Body of pancreas (tissue), 4 donors: ENCODE measurements around the gene PARP8. TPM values are rescaled to one million over a fixed set of nuclear protein-coding genes. Genes with fewer than 3 reads are reported as not detected.

Source experiments
- ATAC-seq: fragments of 150-250 bp; one replicate; pipeline ENCODE4 v1.9.1; 2016
- DNase-seq, 4 donors: peaks; one replicate each; pipeline ENCODE4 v3.0.0-alpha.2; 2019
- H3K27ac ChIP-seq, 4 donors: fragments of 200-600 bp; sonication (generic); 1 replicate in 3 of 4; 2 replicates in 1 of 4; pipeline versions ENCODE4 v1.5.1 to v1.6.1; 2016 to 2019; ENCODE audit warnings: mild to moderate bottlenecking in 1 of 4, mixed read lengths in 1 of 4, moderate library complexity in 1 of 4
- H3K27me3 ChIP-seq, 2 donors: fragments of 200-600 bp; sonication (generic); one replicate each; pipeline ENCODE4 v1.6.0; 2016; ENCODE audit warnings: mild to moderate bottlenecking in 1 of 2
- H3K36me3 ChIP-seq, 2 donors: fragments of 200-600 bp; sonication (generic); replicated peaks in 1 of 2; 2 replicates each; pipeline ENCODE4 v1.5.1; 2016; ENCODE audit warnings: low read depth in 2 of 2; ENCODE audit not compliant: insufficient read depth in 1 of 2
- H3K4me1 ChIP-seq: fragments of 200-600 bp; sonication (generic); one replicate; pipeline ENCODE4 v1.6.0; 2016
- H3K4me3 ChIP-seq, 2 donors: fragments of 200-600 bp; sonication (generic); 1 replicate in 1 of 2; 2 replicates in 1 of 2; pipeline ENCODE4 v1.5.1; 2016 to 2019
- H3K9me3 ChIP-seq, 3 donors: fragments of 200-600 bp; sonication (generic); 1 replicate in 2 of 3; 2 replicates in 1 of 3; pipeline ENCODE4 v1.5.1; 2016
- POLR2A ChIP-seq, 3 donors: fragments of 450-650 bp; IDR thresholded peaks; one replicate each; pipeline ENCODE4 v1.6.1; 2016; ENCODE audit warnings: antibody characterized with exemption in 3 of 3, mild to moderate bottlenecking in 2 of 3
- WGBS, 2 donors: methylation state at CpG; one replicate each; pipeline ENCODE4 v1.1.5; 2017; 5-methylcytosine and 5-hydroxymethylcytosine counted together
- intact Hi-C: fragments of 100-400 bp; cut with DNase I; formaldehyde crosslinking; loops from one replicate; pipeline ENCODE4 v1.15.1; 2023
- total RNA-seq, 2 donors: library from RNA; depleted of rRNA; stranded (reverse); fragments of >200 nt; gene quantifications; one replicate each; pipeline ENCODE4 v1.1.0, GENCODE V29; 2016
- TF ChIP-seq, protein P1 (sequence below), 7 experiments: fragments of 450-650 bp in 4 of 7; fragments of 200-600 bp in 3 of 7; sonication (generic) in 3 of 7; IDR thresholded peaks; one replicate each; pipeline ENCODE4 v1.5.1; 2016 to 2019; ENCODE audit warnings: antibody characterized with exemption in 7 of 7

Gene PARP8
- total RNA-seq, 2 donors from 2014 or later, result 13.5 to 17.9 TPM

DNA sequence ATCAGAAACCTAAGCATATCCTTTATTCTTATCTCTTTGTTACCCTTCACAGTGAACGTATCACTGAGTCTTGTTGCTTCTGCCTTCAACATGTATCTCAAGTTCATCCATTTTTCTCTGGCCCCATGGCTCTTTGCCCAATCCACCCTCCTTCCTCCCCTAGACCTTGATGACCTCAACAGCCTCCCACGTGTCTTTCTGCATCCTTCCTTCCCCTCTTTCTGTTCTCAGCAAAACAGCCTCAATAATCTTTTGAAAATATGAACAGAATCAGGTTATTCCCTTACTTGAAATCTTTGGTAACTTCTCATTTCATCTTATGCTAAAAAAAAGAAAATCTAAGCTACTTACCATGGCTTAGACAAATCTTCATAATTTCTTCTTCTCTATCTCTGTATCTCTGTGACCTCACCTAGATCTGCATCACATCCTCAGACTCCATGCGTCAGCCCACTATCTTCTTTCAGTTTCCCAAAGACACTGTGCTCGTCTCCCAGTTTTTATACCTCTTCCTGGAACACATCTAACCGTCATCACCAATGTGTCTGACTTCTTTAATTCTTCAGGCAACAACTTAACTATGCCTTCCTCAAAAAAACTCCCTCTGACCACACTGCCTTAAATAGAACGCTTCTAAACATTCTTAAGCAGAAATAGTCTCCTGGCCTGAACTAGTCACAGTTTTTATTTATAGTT, 208.0 kb downstream of the PARP8 start:
- TF ChIP-seq, protein P1, sequence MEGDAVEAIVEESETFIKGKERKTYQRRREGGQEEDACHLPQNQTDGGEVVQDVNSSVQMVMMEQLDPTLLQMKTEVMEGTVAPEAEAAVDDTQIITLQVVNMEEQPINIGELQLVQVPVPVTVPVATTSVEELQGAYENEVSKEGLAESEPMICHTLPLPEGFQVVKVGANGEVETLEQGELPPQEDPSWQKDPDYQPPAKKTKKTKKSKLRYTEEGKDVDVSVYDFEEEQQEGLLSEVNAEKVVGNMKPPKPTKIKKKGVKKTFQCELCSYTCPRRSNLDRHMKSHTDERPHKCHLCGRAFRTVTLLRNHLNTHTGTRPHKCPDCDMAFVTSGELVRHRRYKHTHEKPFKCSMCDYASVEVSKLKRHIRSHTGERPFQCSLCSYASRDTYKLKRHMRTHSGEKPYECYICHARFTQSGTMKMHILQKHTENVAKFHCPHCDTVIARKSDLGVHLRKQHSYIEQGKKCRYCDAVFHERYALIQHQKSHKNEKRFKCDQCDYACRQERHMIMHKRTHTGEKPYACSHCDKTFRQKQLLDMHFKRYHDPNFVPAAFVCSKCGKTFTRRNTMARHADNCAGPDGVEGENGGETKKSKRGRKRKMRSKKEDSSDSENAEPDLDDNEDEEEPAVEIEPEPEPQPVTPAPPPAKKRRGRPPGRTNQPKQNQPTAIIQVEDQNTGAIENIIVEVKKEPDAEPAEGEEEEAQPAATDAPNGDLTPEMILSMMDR (IDR thresholded peaks at IDR 0.05), result no peak
- TF ChIP-seq POLR2A (IDR thresholded peaks at IDR 0.05), result no peak
- DNase-seq (peak in 2 of 4 donors; percentile 4 to 15), ATAC-seq (no peak)
- Histone ChIP-seq H3K36me3 (no peaks in the 10 kb centered on the region), H3K27me3 (no peaks in the 10 kb centered on the region), H3K4me3 (no peak overlapping the region), H3K27ac (peak overlapping the region in 1 of 4 donors; percentile 1), H3K4me1 (no peaks in the 10 kb centered on the region), H3K9me3 (no peaks in the 10 kb centered on the region)
- intact Hi-C loops, result no loop called here
- WGBS, 2 donors, result 42 to 54% methylated on average over 6 of the region's 6 CpGs

DNA sequence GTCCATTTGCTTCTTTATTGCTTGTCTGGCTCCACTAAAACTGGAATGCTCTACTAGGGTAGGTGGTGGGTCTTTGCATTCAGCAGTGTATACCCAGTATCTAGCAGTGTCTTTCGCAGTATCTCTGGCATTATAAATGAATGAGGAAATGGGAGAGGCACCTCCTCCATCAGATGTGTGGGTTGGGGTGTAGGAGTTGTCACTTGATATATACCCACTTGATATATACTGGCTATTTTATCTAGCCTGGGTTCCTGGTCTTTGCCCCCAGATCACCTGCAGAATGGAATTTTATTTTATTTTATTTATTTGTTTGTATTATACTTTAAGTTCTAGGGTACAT, 208.5 kb downstream of the PARP8 start:
- Histone ChIP-seq H3K27me3 (no peaks in the 10 kb centered on the region), H3K4me3 (no peak overlapping the region), H3K9me3 (no peaks in the 10 kb centered on the region), H3K27ac (peak overlapping the region in 1 of 4 donors; percentile 1), H3K36me3 (no peaks in the 10 kb centered on the region), H3K4me1 (no peaks in the 10 kb centered on the region)
- WGBS, 2 donors, result 74 to 80% methylated on average over 1 of the region's 1 CpG
- no peak for ATAC-seq
- intact Hi-C loops, result no loop called here
- DNase-seq, result no peak
- TF ChIP-seq, protein P1 (IDR thresholded peaks at IDR 0.05), result no peak
- no peak for TF ChIP-seq POLR2A (IDR thresholded peaks at IDR 0.05)

DNA sequence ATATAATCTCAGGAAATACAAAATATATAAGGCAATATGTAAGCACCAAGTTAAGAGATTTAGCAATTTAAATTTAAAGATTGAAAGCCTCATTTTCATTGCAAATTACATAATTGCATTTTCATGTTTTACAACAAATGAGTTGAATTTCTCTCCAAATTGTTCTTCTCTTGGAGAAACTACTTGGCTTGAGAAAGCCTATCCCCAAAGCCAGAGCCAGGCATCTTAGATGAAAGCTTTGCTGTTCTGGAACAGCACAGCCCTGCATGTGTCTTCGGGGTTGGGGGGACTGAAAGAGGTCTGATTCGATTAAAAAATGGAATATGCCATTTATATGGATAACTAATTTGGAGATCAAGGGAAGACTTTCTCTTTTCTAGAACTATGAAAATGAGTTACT, 212.0 kb downstream of the PARP8 start:
- TF ChIP-seq, protein P1 (IDR thresholded peaks at IDR 0.05), result no peak
- no peak for TF ChIP-seq POLR2A (IDR thresholded peaks at IDR 0.05)
- no peak overlapping the region for H3K4me3 ChIP-seq
- no peak for ATAC-seq

DNA sequence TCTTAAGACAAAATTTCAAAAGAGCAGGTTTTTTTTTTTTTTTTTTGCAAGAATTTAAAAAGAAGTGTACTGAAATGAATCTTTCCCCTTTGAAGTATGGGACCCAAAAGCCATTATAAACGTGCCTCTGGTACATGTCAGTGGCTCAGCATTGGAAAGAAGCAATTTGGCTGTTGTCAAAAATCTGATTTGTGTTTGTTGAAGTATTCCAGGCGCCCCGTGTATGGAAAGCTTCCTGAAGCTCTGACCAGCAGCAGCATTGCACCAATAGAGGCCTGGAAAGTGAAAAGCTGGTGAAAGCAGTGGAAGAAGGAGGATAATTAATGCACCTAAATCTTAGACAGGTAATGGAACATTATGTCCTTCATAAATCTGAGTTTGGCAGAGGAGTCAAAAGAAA, 215.0 kb downstream of the PARP8 start:
- Histone ChIP-seq H3K4me3 (no peak overlapping the region), H3K27me3 (no peaks in the 10 kb centered on the region), H3K27ac (no peak overlapping the region), H3K36me3 (no peaks in the 10 kb centered on the region), H3K4me1 (no peaks in the 10 kb centered on the region), H3K9me3 (no peaks in the 10 kb centered on the region)
- intact Hi-C loops, result no loop called here
- no peak for DNase-seq
- WGBS, 2 donors, result 45 to 48% methylated on average over 3 of the region's 3 CpGs
- TF ChIP-seq, protein P1 (IDR thresholded peaks at IDR 0.05), result no peak
- no peak for TF ChIP-seq POLR2A (IDR thresholded peaks at IDR 0.05)
- ATAC-seq, result no peak

More for the DNA sequence above, 212.0 kb downstream of the PARP8 start:
- H3K9me3 ChIP-seq, result no peaks in the 10 kb centered on the region
- intact Hi-C loops, result no loop called here
- no peak for DNase-seq
- WGBS, 2 donors, result 58 to 71% methylated on average over 2 of the region's 2 CpGs
- no peaks in the 10 kb centered on the region for H3K27me3 ChIP-seq
- H3K27ac ChIP-seq, result no peak overlapping the region
- no peaks in the 10 kb centered on the region for H3K36me3 ChIP-seq
- no peaks in the 10 kb centered on the region for H3K4me1 ChIP-seq
